HG03457 (cell line): Measurements from ENCODE around the gene MTMR3.
"Not testable (repeated sequence)": the region's sequence is repeated elsewhere in the genome, so short reads cannot be mapped to it uniquely, and the experiment has no call there.

ENCODE experiments used
- ATAC-seq: cut with Tn5 transposase; IDR thresholded peaks from one replicate; pipeline ENCODE4 v1.9.1; 2021; ENCODE audit warnings: moderate number of reproducible peaks; ENCODE audit not compliant: unreplicated experiment

MTMR3 gene

GRCh38 chr22:30045901-30046715 lies 163.1 kb downstream of the MTMR3 start:
- ATAC-seq = no peak

GRCh38 chr22:30046716-30047363 lies 163.9 kb downstream of the MTMR3 start:
- no peak for ATAC-seq

- ATAC-seq = no peak
Measured at GRCh38 chr22:30047364-30047738, 164.4 kb downstream of the MTMR3 start.

- ATAC-seq = no peak
Measured at GRCh38 chr22:30048681-30049080, 165.7 kb downstream of the MTMR3 start.

- ATAC-seq = no peak
Measured at GRCh38 chr22:30054067-30054763, 171.2 kb downstream of the MTMR3 start.

- no peak for ATAC-seq
Measured at GRCh38 chr22:30054764-30055069, 171.7 kb downstream of the MTMR3 start.

- ATAC-seq = no peak
Measured at GRCh38 chr22:30056015-30056414, 173.0 kb downstream of the MTMR3 start.

GRCh38 chr22:30057375-30057774 lies 174.4 kb downstream of the MTMR3 start:
- no peak for ATAC-seq

- not testable (repeated sequence) for ATAC-seq
Measured at GRCh38 chr22:30059346-30060020, 176.5 kb downstream of the MTMR3 start.

GRCh38 chr22:30061094-30061493 lies 178.1 kb downstream of the MTMR3 start:
- ATAC-seq = not testable (repeated sequence)

GRCh38 chr22:30062259-30062658 lies 179.3 kb downstream of the MTMR3 start:
- no peak for ATAC-seq

GRCh38 chr22:30062950-30063349 lies 180.0 kb downstream of the MTMR3 start:
- no peak for ATAC-seq

GRCh38 chr22:30064172-30064571 lies 181.2 kb downstream of the MTMR3 start:
- no peak for ATAC-seq

GRCh38 chr22:30073743-30074142 lies 190.8 kb downstream of the MTMR3 start:
- ATAC-seq = no peak

- no peak for ATAC-seq
Measured at GRCh38 chr22:30074147-30074546, 191.2 kb downstream of the MTMR3 start.

GRCh38 chr22:30074994-30075393 lies 192.0 kb downstream of the MTMR3 start:
- no peak for ATAC-seq

- no peak for ATAC-seq
Measured at GRCh38 chr22:30077279-30077880, 194.4 kb downstream of the MTMR3 start.

GRCh38 chr22:30078320-30079311 lies 195.6 kb downstream of the MTMR3 start:
- ATAC-seq = no peak

- no peak for ATAC-seq
Measured at GRCh38 chr22:30079952-30080533, 197.1 kb downstream of the MTMR3 start, which contains the start of gene HORMAD2. TSS of gene HORMAD2 (plus strand) at chr22:30080464. CDS start at chr22:30093953, 13,489 bp downstream.
